ENCODE measurements around the gene AEN. TPM values are rescaled to one million over a fixed set of nuclear protein-coding genes. Genes with fewer than 3 reads are reported as not detected.

Gene AEN
- total RNA-seq, 1 experiment from 2014 or later, result 170 TPM

DNA sequence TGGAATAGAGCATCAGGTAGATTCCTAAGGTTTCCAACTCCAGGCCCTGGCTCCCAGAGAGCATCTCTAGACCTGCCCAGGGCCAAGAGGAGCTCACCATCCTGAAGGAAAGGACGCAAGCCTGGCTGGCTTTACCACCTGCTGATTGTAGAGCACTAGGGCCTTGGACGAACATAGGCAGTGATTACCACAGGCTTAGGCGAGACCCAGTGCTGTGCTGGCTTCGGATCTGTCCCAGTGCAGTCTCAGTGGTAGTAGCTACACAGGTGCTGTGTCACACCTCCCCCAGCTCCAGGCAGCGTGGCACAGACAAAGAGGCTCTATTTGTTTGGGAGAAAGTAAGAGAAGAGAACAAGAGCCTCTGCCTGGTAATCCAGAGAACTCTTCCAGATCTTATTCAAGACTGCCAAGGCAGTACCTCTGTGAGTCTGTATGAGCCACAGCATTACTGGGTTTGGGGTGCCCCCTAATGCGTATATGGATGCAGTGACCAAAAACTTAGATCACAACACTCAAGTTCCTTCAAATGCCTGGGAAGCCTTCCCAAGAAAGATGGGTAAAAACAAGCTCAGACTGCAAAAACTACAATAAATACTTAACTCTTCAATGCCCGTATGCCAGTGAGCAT, 43.1 kb downstream of the AEN start:
- DNase-seq (ENCODE audit: low spot score), result peak; percentile 45

DNA sequence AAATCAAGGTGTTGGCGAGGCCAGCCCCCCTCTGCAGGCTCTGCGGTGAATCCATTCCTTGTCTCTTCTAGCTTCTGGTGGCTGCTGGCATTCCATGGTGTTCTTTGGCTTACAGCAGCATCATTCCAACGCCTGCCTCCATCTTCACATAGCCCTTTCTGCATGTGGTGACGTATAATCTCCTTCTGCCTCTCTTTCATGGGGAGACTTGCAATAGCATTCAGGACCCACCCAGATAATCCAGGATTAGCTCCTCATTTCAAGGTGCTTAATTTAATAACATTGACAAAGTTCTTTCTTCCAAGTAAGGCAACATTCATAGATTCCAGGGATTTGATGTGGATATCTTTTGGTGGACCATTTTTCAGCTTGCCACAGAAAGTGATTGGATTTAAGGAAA, 53.5 kb downstream of the AEN start:
- no peak for DNase-seq (ENCODE audit: low spot score)

DNA sequence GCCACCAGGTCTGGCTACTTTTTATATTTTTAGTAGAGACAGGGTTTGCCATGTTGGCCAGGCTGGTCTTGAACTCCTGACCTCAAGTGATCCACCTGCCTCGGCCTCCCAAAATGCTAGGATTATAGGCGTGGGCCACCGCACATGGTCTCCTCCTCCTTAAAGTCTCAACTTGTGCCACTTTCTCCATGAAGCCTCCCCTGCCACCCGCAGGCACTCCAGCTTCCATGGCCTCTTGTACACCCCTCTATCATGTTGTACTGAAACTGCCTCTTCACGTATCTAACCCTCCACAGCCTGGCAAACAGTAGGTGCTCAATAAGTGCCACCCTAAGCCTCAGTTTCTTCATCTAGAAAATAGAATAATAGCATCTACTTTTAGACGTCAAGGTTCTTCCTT, 57.6 kb downstream of the AEN start:
- no peak for DNase-seq (ENCODE audit: low spot score)

DNA sequence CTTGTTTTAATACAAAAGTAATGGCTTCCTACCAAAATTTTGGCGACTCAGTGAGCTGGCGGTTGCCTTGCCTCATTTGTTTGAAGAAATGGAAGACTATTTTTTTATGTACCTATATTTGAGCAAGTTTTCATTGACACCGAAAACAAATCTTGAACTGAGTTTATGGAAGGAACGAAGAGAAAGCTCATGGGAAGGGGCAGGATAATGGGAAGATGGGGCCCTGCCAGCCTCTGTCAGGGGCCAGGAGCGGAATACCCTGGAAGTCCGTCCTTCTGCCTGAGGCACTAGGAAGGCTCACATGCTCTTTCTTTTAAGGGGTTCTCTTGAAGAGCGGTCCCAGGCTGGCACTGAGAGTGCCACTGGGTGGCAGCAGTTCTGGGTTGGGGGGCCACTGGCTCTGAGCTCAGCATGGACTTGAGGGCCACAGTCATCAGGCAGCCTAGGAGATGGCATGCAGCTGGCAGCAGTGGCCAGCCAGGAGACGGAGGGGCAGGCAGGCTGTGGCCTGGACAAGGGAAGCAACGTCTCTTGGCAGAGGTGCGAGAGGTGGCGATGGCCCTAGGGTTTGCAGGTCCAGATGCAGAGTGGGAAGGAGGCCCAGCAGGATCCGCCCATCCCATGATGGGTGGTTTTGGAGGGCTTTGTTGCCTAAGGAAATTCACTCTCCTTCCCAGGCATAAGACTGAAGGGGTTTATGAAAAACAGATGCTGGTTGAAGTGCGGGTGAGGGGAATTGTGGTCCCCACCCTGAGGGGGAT, 59.3 kb downstream of the AEN start:
- no peak for DNase-seq (ENCODE audit: low spot score)

DNA sequence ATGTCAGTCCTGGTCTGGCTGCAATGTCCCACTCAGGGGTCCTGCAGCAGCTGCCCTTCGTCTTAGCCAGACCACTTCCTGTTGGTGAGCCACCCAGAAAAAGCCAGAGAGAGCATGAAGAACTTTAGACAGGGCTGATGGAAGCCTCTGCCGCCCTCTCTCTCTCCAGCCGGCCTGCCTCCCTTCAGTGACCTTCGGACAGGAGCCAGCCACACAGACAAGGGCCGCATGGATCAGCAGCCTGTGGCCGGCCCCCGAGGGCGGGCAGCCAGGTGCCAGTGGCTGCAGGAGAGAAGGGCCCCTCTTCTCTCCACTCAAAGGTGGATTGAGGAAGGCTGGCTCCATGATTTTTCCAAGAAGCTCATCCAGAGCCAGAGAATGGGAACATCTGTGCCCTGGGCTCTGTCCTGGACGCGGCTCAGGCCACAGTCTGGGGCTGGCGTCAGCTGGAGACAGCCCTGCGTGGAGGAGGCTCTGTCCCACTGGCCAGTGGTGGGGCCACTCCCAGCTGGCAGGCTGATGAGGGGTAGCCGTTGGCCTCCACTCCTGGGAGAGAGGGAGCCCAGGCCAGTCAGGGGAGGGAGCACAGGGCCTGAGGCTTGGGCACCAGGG, 60.6 kb downstream of the AEN start:
- no peak for DNase-seq (ENCODE audit: low spot score)

Small RNAs within 50 kb of the gene (small RNA-seq; reads per million reads assigned to genes)
- gene MIR1179 (not detected), gene MIR7-2 (not detected)

Other genes starting within 250 kb of the AEN start
- gene MRPL46, start 154.0 kb upstream of the AEN start, total RNA-seq (2014; rRNA removed; shearing (Covaris generic)), result 33.7 and 47.3 TPM in 2 replicates
- gene MRPS11, start 153.6 kb upstream of the AEN start, total RNA-seq (2014; rRNA removed; shearing (Covaris generic)), result 92.3 and 122 TPM in 2 replicates
- 8.5 and 9.3 TPM in 2 replicates for gene DET1, start 74.7 kb upstream of the AEN start, total RNA-seq (2014; rRNA removed; shearing (Covaris generic))
- 59.0 and 60.2 TPM in 2 replicates for gene ISG20, start 17.7 kb downstream of the AEN start, total RNA-seq (2014; rRNA removed; shearing (Covaris generic))
- gene ACAN, start 182.1 kb downstream of the AEN start, total RNA-seq (2014; rRNA removed; shearing (Covaris generic)), result not detected in 2 replicates